Measurements from ENCODE around the gene FBXL12. TPM values are rescaled to one million over a fixed set of nuclear protein-coding genes. Genes with fewer than 3 reads are reported as not detected.
A peak's percentile ranks its signal among the peaks of the same experiment; 100 is the strongest.

Gene FBXL12
- total RNA-seq, 2 donors from 2014 or later: 16.1 to 25.4 TPM

DNA sequence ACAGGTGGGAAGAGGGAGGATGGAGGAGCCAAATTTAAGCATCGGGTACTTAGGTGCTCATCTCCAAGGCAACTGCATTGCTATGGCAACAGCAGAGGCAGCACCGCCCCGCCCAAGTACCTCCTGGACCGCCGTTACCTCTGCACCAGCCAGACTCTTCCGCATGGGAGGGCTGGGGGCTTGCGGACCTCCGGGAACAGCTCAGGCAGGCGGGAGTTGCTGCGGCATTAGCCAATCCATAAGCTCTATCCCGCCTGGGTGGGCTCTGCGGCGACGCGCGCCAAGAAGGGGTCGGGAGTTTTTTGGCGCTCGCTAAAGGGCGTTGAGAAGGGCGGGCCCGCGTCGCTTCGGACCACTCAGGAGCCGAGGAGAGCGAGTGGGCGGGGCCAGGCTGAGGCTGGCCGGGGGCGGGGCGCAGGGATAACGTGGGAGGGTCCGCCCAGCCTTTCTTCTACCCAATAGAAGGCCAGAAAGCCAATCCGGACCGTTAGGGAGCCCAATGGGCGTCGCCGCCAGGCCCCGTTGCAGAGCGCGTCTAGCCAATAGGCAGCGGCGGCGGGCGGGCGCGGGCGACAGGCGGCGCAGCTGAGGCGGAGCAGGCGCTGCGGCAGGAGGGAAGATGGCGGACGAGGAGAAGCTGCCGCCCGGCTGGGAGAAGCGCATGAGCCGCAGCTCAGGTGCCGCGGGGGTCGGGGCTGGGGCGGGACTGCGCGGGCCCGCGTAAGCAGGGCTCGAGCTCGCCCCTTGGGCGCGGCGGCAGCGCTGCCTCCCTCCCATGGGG is 16.0 kb upstream of the FBXL12 start, which contains the start of gene PIN1:
PIN1 (plus strand) TSS at position 593 of the 781 bp plus-strand sequence; CDS start at position 620, 27 bp downstream.
- H3K27ac ChIP-seq: peak within 1 kb of the TSS; percentile 39 to 86 (median 68)
- DNase-seq: peak; percentile 99 to 100 (median 100)
- H3K9me3 ChIP-seq: no peaks in the 10 kb centered on the region
- TF ChIP-seq POLR2A (IDR thresholded peaks at IDR 0.05): peak in 2 of 3 donors; percentile 22 to 41
- TF ChIP-seq, protein P1, sequence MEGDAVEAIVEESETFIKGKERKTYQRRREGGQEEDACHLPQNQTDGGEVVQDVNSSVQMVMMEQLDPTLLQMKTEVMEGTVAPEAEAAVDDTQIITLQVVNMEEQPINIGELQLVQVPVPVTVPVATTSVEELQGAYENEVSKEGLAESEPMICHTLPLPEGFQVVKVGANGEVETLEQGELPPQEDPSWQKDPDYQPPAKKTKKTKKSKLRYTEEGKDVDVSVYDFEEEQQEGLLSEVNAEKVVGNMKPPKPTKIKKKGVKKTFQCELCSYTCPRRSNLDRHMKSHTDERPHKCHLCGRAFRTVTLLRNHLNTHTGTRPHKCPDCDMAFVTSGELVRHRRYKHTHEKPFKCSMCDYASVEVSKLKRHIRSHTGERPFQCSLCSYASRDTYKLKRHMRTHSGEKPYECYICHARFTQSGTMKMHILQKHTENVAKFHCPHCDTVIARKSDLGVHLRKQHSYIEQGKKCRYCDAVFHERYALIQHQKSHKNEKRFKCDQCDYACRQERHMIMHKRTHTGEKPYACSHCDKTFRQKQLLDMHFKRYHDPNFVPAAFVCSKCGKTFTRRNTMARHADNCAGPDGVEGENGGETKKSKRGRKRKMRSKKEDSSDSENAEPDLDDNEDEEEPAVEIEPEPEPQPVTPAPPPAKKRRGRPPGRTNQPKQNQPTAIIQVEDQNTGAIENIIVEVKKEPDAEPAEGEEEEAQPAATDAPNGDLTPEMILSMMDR (IDR thresholded peaks at IDR 0.05): peak; percentile 44 to 87 (median 72)
- ATAC-seq: peak; percentile 99
- 0 to 1% methylated on average over 14 to 52 of the region's 73 CpGs for WGBS, 2 donors
- H3K27me3 ChIP-seq: no peaks in the 10 kb centered on the region
- no peaks in the 10 kb centered on the region for H3K36me3 ChIP-seq (replicated peaks in 1 of 2; ENCODE audit: insufficient read depth in 1 of 2, low read depth in 2 of 2)
- H3K4me3 ChIP-seq: peak within 1 kb of the TSS; percentile 62 to 95
- H3K4me1 ChIP-seq: peaks cover 12% of the 10 kb centered on the region
- intact Hi-C loops (cut with DNase I): no loop called here

DNA sequence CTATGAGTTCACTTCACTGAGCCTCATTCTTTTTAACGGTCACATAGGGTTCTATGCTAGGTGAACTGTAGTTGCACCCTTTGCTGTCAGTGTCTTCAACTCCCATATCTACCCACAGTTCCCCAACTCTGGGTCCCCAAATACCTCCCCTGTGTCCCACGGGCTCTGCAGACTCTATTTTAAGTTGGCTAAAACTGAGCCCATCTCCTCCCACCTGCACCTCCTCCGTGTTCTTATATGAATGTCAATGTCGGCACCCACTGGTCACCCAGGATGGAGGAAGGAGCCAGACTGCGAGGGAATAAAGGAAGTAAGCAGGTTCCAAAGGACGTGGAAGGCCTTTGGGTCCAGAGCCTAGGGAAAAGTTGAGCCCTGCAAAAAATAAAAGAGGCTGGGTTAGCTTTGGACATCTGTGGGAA is 15.4 kb upstream of the FBXL12 start:
- peak overlapping the region in 3 of 4 donors; percentile 67 to 86 (median 68) for H3K27ac ChIP-seq
- intact Hi-C loops (cut with DNase I): no loop called here

DNA sequence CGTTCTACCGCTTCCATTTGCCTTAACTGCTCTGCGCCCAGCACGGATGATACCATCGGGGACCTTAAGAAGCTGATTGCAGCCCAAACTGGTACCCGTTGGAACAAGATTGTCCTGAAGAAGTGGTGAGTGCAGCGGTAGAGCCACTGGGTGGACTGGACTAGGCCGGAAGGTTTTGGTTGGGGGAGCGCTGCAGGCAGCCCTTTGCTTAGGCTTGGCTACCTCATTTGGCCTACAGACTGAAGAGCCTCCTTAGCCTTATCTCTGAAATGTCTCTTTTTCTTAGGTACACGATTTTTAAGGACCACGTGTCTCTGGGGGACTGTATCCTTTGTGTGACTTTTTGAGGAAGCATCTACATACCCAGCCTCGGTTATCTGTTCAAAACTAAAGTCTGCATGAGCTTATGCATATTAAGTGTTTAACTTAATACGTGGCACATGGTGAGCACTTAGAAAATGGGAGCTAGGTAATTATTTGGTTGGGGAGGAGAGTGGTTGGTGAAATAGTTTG is 9.7 kb upstream of the FBXL12 start:
- H3K36me3 ChIP-seq (replicated peaks in 1 of 2; ENCODE audit: insufficient read depth in 1 of 2, low read depth in 2 of 2): no peaks in the 10 kb centered on the region
- no peaks in the 10 kb centered on the region for H3K9me3 ChIP-seq
- no peak overlapping the region for H3K27ac ChIP-seq
- no peak for DNase-seq
- H3K27me3 ChIP-seq: no peaks in the 10 kb centered on the region
- H3K4me3 ChIP-seq: peak overlapping the region in 1 of 2 donors; percentile 81
- TF ChIP-seq, protein P1 (IDR thresholded peaks at IDR 0.05): no peak
- TF ChIP-seq POLR2A (IDR thresholded peaks at IDR 0.05): no peak
- ATAC-seq: no peak
- WGBS, 2 donors: 19 to 30% methylated on average over 12 to 13 of the region's 13 CpGs
- intact Hi-C loops (cut with DNase I): no loop called here
- H3K4me1 ChIP-seq: peaks cover 23% of the 10 kb centered on the region

More for the DNA sequence above, 15.4 kb upstream of the FBXL12 start:
- Histone ChIP-seq H3K27me3 (no peaks in the 10 kb centered on the region), H3K9me3 (no peaks in the 10 kb centered on the region), H3K36me3 (replicated peaks in 1 of 2; ENCODE audit: insufficient read depth in 1 of 2, low read depth in 2 of 2) (no peaks in the 10 kb centered on the region), H3K4me3 (no peak overlapping the region), H3K4me1 (peaks cover 12% of the 10 kb centered on the region)
- ATAC-seq (no peak), DNase-seq (no peak)
- TF ChIP-seq, protein P1 (IDR thresholded peaks at IDR 0.05): no peak
- 52 to 63% methylated on average over 6 of the region's 6 CpGs for WGBS, 2 donors

DNA sequence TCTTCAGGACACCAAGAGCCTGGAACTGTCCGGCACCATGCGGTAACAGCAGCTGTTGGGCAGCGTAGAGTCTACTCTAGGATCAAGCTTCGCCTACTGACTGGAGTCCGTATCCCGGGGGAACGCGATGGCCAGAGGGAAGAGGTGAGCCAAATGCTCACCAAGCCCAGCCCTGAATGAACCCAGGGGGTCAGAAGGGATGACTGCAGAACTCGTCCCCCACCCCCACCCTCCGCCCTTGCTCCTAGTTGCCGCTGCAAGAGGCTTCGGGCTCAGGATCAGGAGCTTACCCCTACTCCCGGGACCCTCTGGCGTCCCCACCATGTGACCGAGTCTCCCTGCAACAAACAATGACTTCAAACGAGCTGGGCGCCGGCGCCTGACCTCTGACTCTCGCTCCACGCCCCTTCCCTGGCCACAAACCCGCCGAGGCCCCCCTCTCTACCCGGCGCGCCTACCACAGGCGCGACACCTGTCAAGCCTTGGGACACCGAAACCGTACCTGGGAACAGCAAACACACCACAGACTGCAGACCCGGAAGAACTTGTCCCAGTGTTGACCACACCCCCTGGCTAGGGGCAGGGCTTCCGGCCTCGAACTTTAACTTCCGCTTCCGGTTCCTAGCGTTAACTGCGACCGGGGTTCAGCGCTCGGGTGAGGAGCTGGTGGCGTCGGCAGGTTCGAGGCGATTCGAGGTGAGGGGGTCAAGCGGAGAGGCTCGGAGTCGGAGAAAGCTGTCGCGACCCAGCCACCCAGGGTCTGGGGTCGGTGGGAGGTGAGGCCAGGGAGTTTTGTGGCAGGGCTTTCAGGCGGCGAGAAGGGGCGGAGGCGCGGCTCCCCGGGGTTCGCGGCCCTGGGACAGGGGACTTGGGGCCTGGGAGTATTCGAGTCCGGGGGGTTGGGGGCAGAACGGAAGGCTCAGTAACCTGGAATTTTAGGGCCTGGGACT is 8.7 kb upstream of the FBXL12 start, which contains the start of gene UBL5:
UBL5 (plus strand) TSS at position 630 of the 950 bp plus-strand sequence. CDS start 420 bp downstream, outside the sequence.
- TF ChIP-seq, protein P1 (IDR thresholded peaks at IDR 0.05): no peak
- TF ChIP-seq POLR2A (IDR thresholded peaks at IDR 0.05): peak; percentile 22 to 82 (median 79)
- intact Hi-C loops (cut with DNase I): no loop called here
- DNase-seq (peak; percentile 90 to 94 (median 90)), ATAC-seq (peak; percentile 97)
- Histone ChIP-seq H3K36me3 (replicated peaks in 1 of 2; ENCODE audit: insufficient read depth in 1 of 2, low read depth in 2 of 2) (no peaks in the 10 kb centered on the region), H3K27ac (peak within 1 kb of the TSS; percentile 72 to 81 (median 80)), H3K9me3 (no peaks in the 10 kb centered on the region), H3K4me3 (peak within 1 kb of the TSS; percentile 81 to 92), H3K27me3 (no peaks in the 10 kb centered on the region), H3K4me1 (peaks cover 23% of the 10 kb centered on the region)
- 0% methylated on average over 29 to 52 of the region's 62 CpGs for WGBS, 2 donors

Data from body of pancreas (tissue), 4 donors.